GM10248 (cell line): Measurements from ENCODE around the gene RAB37.

ENCODE experiments used
- CTCF ChIA-PET: fragments of 300-600 bp; sonication (Branson Sonifier 250); formaldehyde crosslinking; extraction: SDS; loops from one replicate; lab custom pipeline; 2021; ENCODE audit warnings: antibody characterized with exemption; lab: Yijun Ruan, JAX
- POLR2A ChIA-PET: fragments of 350-650 bp; sonication (Branson Sonifier 250); formaldehyde crosslinking; extraction: SDS; loops from one replicate; lab custom pipeline; 2020; ENCODE audit warnings: antibody characterized with exemption; lab: Yijun Ruan, JAX
- DNase-seq: peaks from one replicate; pipeline ENCODE4 v3.0.0; 2012; ENCODE audit errors: extremely low spot score
- CTCF ChIP-seq: IDR thresholded peaks from 2 replicates; pipeline ENCODE4 v1.5.1; 2012; ENCODE audit warnings: mild to moderate bottlenecking, low read depth; ENCODE audit errors: extremely low read depth, missing control alignments, control extremely low read depth

The RAB37 gene

GRCh38 chr17:74729866-74730265 is 7.2 kb upstream of the RAB37 start:
- ChIA-PET CTCF (interaction anchor here (0.7 to 1.2 kb wide), 2 partner anchors 8 to 72 kb away, joined by 3 to 5 read pairs; no protein-coding TSS in a partner anchor), POLR2A (no interaction called here)
- no peak for TF ChIP-seq CTCF
- no peak for DNase-seq

- no peak for TF ChIP-seq CTCF
- no peak for DNase-seq
- POLR2A ChIA-PET = no interaction called here
- CTCF ChIA-PET = no interaction called here
Observed at GRCh38 chr17:74730491-74731346, 6.3 kb upstream of the RAB37 start.

GRCh38 chr17:74731347-74731605 is 5.8 kb upstream of the RAB37 start:
- TF ChIP-seq CTCF = no peak
- POLR2A ChIA-PET = no interaction called here
- no peak for DNase-seq
- CTCF ChIA-PET = no interaction called here

GRCh38 chr17:74732042-74732867 is 4.8 kb upstream of the RAB37 start:
- TF ChIP-seq CTCF = no peak
- CTCF ChIA-PET = no interaction called here
- DNase-seq = no peak
- POLR2A ChIA-PET = no interaction called here

- CTCF ChIA-PET = interaction anchor here (1.6 kb wide), 1 partner anchor 76 kb away, joined by 4 read pairs; no protein-coding TSS in a partner anchor
- POLR2A ChIA-PET = no interaction called here
- no peak for TF ChIP-seq CTCF
Observed at GRCh38 chr17:74733365-74734122, 3.5 kb upstream of the RAB37 start.

GRCh38 chr17:74734256-74734655 is 2.8 kb upstream of the RAB37 start:
- DNase-seq = no peak
- ChIA-PET CTCF (interaction anchor here (1.6 kb wide), 1 partner anchor 76 kb away, joined by 4 read pairs; no protein-coding TSS in a partner anchor), POLR2A (interaction anchor here (0.6 kb wide), 1 partner anchor 9 kb away, joined by 4 read pairs; no protein-coding TSS in a partner anchor)
- TF ChIP-seq CTCF = no peak

More at GRCh38 chr17:74733365-74734122, 3.5 kb upstream of the RAB37 start:
- no peak for DNase-seq
